Stomach (tissue), 19 donors: ENCODE results near the gene OR51Q1. TPM values are rescaled to one million over a fixed set of nuclear protein-coding genes. Genes with fewer than 3 reads are reported as not detected.

Source experiments
- DNase-seq, 2 donors: peaks; one replicate each; pipeline versions ENCODE4 v3.0.0 to v3.0.0-alpha.2; 2013 to 2019
- H3K27ac ChIP-seq, 5 donors: fragments of 200-600 bp in 4 of 5; sonication (generic) in 4 of 5; one replicate each; pipeline ENCODE4 v1.5.1; 2013 to 2019; ENCODE audit warnings: mild to moderate bottlenecking in 1 of 5, moderate library complexity in 1 of 5
- H3K27me3 ChIP-seq, 3 donors: fragments of 200-600 bp; sonication (generic); one replicate each; pipeline ENCODE4 v1.5.1; 2017 to 2019; ENCODE audit warnings: mixed run types in 1 of 3
- H3K36me3 ChIP-seq, 4 donors: fragments of 200-600 bp; sonication (generic); 1 replicate in 3 of 4; 2 replicates in 1 of 4; pipeline ENCODE4 v1.5.1; 2016 to 2019
- H3K4me1 ChIP-seq, 4 donors: fragments of 200-600 bp; sonication (generic); one replicate each; pipeline ENCODE4 v1.5.1; 2016 to 2019
- H3K4me3 ChIP-seq, 4 donors: fragments of 200-600 bp; sonication (generic) in 3 of 4; one replicate each; pipeline ENCODE4 v1.5.1; 2016 to 2019; ENCODE audit warnings: mild to moderate bottlenecking in 1 of 4
- H3K9me3 ChIP-seq, 4 donors: fragments of 200-600 bp; sonication (generic); one replicate each; pipeline ENCODE4 v1.5.1; 2016 to 2019
- EP300 ChIP-seq: sonication (generic); formaldehyde crosslinking; IDR thresholded peaks from one replicate; pipeline ENCODE4 v1.6.1; 2017; ENCODE audit warnings: antibody characterized with exemption
- POLR2A ChIP-seq, 4 donors: fragments of 450-650 bp; IDR thresholded peaks; one replicate each; pipeline ENCODE4 v1.6.1; 2016; ENCODE audit warnings: antibody characterized with exemption in 4 of 4, control low read depth in 2 of 4, mild to moderate bottlenecking in 1 of 4, moderate library complexity in 1 of 4
- POLR2AphosphoS5 ChIP-seq, 3 donors: sonication (generic); formaldehyde crosslinking; IDR thresholded peaks; one replicate each; pipeline ENCODE4 v1.6.1; 2016; ENCODE audit warnings: antibody characterized with exemption in 3 of 3
- WGBS, 5 donors: extraction: QIAGEN DNeasy Blood & Tissue Kit in 3 of 5; methylation state at CpG; one replicate each; pipeline versions ENCODE4 v1.1.5 to v1.1.7; 2013 to 2018; 5-methylcytosine and 5-hydroxymethylcytosine counted together
- intact Hi-C: fragments of 100-400 bp; cut with DNase I; formaldehyde crosslinking; loops from one replicate; pipeline ENCODE4 v1.15.1; 2023; ENCODE audit warnings: low total_unique reads
- long read RNA-seq, 10 donors: transcript quantifications; one replicate each; lab custom pipeline, GENCODE V29; 2026
- polyA plus RNA-seq, 3 donors: library from polyadenylated mRNA; stranded (reverse); fragments of 200-250 nt; gene quantifications; one replicate each; pipeline ENCODE4 v1.2.3, GENCODE V29; 2013
- total RNA-seq, 5 donors: library from RNA; depleted of rRNA; stranded (reverse); fragments of >200 nt; gene quantifications; one replicate each; pipeline versions ENCODE4 v1.1.0 to v1.2.3, GENCODE V29; 2014 to 2016
- TF ChIP-seq, protein P1 (sequence below), 7 experiments: fragments of 450-650 bp in 4 of 7; fragments of 200-600 bp in 3 of 7; sonication (generic) in 3 of 7; IDR thresholded peaks; one replicate each; pipeline ENCODE4 v1.5.1; 2016 to 2019; ENCODE audit warnings: antibody characterized with exemption in 7 of 7, control low read depth in 2 of 7, mild to moderate bottlenecking in 1 of 7
- donor health status: healthy with polysubstance abuse.
- donor health status: Bipolar disorder and iron deficiency.
- donor health status: healthy.

The OR51Q1 gene, protein sequence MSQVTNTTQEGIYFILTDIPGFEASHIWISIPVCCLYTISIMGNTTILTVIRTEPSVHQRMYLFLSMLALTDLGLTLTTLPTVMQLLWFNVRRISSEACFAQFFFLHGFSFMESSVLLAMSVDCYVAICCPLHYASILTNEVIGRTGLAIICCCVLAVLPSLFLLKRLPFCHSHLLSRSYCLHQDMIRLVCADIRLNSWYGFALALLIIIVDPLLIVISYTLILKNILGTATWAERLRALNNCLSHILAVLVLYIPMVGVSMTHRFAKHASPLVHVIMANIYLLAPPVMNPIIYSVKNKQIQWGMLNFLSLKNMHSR
- not detected for total RNA-seq
- polyA plus RNA-seq = not detected
- long read RNA-seq, donor 1 = 0 reads
- long read RNA-seq, donor 2 = 0 reads
- long read RNA-seq, donor 3 = 0 reads
- long read RNA-seq, donor 4 = 0 reads
- long read RNA-seq, donor 5 = 0 reads
- long read RNA-seq, donor 6 = 0 reads
- long read RNA-seq, donor 7 = 0 reads
- long read RNA-seq, donor 8 = 0 reads
- long read RNA-seq, donor 9 = 0 reads
- long read RNA-seq, donor 10 = 0 reads

DNA sequence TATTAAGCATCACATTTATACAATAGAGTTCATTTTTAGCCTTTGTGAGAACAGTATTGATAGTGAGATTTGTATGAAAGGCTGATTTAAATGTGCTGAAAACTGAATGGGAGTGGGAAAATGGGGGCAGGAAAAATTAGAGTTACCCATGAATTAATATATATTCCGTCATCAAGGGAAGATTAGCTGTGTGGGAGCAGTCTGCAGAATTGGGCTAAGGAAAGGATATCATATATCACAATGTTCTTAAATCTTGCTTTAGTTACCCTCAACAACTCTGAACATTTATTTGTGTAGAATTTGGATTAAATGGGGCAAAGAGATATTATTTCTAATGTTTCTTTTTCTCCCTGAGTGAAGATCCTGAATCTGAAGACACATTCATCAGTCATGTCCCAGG, at the start of gene OR51Q1:
Gene OR51Q1, plus strand, starts transcription at position 301 of the 400 bp plus-strand sequence. Its CDS starts 90 bp downstream, at position 391.
- H3K36me3 ChIP-seq = no peaks in the 10 kb centered on the region
- no peak within 1 kb of the TSS for H3K27ac ChIP-seq
- WGBS, 5 donors = 91 to 97% (median 95%) methylated on average over 1 of the region's 1 CpG
- intact Hi-C loops = no loop called here
- no peaks in the 10 kb centered on the region for H3K9me3 ChIP-seq
- H3K27me3 ChIP-seq = no peaks in the 10 kb centered on the region
- no peak for DNase-seq
- no peaks in the 10 kb centered on the region for H3K4me1 ChIP-seq
- no peak for TF ChIP-seq POLR2AphosphoS5 (IDR thresholded peaks at IDR 0.05)
- TF ChIP-seq, protein P1, sequence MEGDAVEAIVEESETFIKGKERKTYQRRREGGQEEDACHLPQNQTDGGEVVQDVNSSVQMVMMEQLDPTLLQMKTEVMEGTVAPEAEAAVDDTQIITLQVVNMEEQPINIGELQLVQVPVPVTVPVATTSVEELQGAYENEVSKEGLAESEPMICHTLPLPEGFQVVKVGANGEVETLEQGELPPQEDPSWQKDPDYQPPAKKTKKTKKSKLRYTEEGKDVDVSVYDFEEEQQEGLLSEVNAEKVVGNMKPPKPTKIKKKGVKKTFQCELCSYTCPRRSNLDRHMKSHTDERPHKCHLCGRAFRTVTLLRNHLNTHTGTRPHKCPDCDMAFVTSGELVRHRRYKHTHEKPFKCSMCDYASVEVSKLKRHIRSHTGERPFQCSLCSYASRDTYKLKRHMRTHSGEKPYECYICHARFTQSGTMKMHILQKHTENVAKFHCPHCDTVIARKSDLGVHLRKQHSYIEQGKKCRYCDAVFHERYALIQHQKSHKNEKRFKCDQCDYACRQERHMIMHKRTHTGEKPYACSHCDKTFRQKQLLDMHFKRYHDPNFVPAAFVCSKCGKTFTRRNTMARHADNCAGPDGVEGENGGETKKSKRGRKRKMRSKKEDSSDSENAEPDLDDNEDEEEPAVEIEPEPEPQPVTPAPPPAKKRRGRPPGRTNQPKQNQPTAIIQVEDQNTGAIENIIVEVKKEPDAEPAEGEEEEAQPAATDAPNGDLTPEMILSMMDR (IDR thresholded peaks at IDR 0.05) = no peak
- no peak for TF ChIP-seq POLR2A (IDR thresholded peaks at IDR 0.05)
- no peak for TF ChIP-seq EP300
- H3K4me3 ChIP-seq = no peak within 1 kb of the TSS

DNA sequence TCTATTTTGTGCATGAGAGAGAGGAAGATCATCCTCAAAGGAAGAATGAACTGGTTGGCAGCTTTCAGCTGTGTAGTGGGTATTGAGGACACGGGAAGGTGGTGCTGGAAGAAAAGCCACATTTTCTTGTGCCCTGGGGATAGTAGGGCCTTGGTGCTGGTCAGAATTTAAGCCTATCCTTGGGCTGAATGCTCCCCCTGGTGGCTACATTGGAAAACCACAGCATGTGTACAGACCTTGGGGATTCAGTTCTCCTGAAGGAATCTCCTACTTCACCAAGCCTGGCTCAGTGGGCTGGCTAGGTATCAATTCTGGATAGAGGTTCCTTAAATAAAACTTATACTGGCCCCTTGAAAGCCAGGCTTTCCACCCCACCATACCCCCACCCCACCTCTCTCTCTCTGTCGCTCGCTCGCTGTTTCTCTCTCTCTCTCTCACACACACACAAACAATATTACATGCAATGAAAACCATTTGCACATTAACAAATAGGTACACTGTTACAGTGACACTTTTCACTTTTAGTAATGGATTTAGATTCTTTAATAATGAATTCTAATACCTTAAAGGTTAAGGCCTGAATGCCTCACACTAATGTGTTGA, 41.1 kb upstream of the OR51Q1 start:
- Histone ChIP-seq H3K27ac (no peak overlapping the region), H3K4me1 (no peaks in the 10 kb centered on the region), H3K4me3 (no peak overlapping the region), H3K9me3 (no peaks in the 10 kb centered on the region), H3K36me3 (no peaks in the 10 kb centered on the region), H3K27me3 (no peaks in the 10 kb centered on the region)
- intact Hi-C loops = no loop called here
- TF ChIP-seq EP300 = no peak
- no peak for TF ChIP-seq POLR2A (IDR thresholded peaks at IDR 0.05)
- TF ChIP-seq, protein P1 (IDR thresholded peaks at IDR 0.05) = peak in 5 of 7 experiments; percentile 6 to 57 (median 50)
- no peak for TF ChIP-seq POLR2AphosphoS5 (IDR thresholded peaks at IDR 0.05)
- WGBS, 5 donors = 69 to 77% (median 74%) methylated on average over 4 of the region's 4 CpGs
- peak; percentile 54 to 63 for DNase-seq

DNA sequence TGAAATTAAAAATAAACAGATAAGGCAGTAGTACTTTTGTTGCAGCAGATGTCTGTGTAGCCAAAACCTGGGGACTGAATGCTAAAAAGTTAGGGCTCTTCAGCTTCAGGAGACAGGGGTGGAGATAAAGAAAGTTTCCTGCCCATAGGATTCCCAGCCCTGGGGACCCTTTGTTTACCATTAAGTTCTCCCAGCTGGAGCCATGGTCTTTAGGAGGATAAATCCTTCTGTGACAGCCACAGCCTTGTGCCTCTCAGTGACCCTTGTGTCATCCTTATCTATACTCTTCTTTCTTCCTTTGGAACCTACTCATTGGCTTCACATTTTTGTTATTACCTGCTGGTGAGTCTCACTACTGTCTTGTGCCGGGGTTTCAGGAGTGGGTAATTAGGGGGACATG, 38.3 kb upstream of the OR51Q1 start, which contains the start of gene OR51M1:
Gene OR51M1, plus strand, starts transcription at position 237 of the 400 bp plus-strand sequence. CDS start 5,587 bp downstream, outside the sequence.
- Histone ChIP-seq H3K9me3 (no peaks in the 10 kb centered on the region), H3K36me3 (no peaks in the 10 kb centered on the region), H3K4me3 (no peak within 1 kb of the TSS), H3K4me1 (no peaks in the 10 kb centered on the region), H3K27ac (no peak within 1 kb of the TSS), H3K27me3 (no peaks in the 10 kb centered on the region)
- DNase-seq = no peak
- WGBS, 5 donors = 43 to 75% (median 50%) methylated on average over 1 of the region's 1 CpG
- intact Hi-C loops = no loop called here
- TF ChIP-seq POLR2A (IDR thresholded peaks at IDR 0.05) = no peak
- TF ChIP-seq, protein P1 (IDR thresholded peaks at IDR 0.05) = no peak
- no peak for TF ChIP-seq EP300

DNA sequence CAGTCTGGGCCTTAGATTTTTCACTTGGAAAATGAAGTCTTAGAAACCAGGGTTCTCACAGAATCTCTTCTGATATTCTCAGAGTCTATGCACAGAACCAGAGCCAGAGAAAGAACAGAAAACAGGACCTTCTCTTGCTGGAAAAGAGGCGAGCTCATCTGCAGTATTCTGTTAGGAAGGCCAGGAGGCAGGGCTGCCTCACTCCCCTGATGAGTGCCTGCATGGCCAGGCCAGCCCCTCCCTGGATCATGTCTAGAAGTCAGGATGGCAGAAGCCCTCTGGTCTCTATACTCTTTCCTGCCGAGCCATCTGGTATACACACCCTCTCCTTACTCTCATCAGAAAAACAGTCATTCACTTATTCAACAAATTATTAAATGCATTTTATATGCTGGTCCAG, 37.6 kb upstream of the OR51Q1 start:
- intact Hi-C loops = no loop called here
- Histone ChIP-seq H3K4me1 (no peaks in the 10 kb centered on the region), H3K9me3 (no peaks in the 10 kb centered on the region), H3K4me3 (no peak overlapping the region), H3K36me3 (no peaks in the 10 kb centered on the region), H3K27ac (no peak overlapping the region), H3K27me3 (no peaks in the 10 kb centered on the region)
- no peak for DNase-seq
- no peak for TF ChIP-seq POLR2A (IDR thresholded peaks at IDR 0.05)
- TF ChIP-seq, protein P1 (IDR thresholded peaks at IDR 0.05) = no peak
- TF ChIP-seq EP300 = no peak
- TF ChIP-seq POLR2AphosphoS5 (IDR thresholded peaks at IDR 0.05) = no peak
- WGBS, 5 donors = 51 to 79% (median 62%) methylated on average over 2 of the region's 2 CpGs
